ENCODE measurements around the gene DHCR7. TPM values are rescaled to one million over a fixed set of nuclear protein-coding genes. Genes with fewer than 3 reads are reported as not detected.

The DHCR7 gene
- polyA plus RNA-seq, 1 of the 3 experiments (the other 2 are of a cell fraction): 21.4 TPM

- H3K4me1 ChIP-seq (ENCODE audit: control insufficient read depth in 1 of 2, insufficient read depth in 2 of 2, low read depth in 1 of 2, low read length in 1 of 2): no peaks in the 10 kb centered on the region
- WGBS (ENCODE audit: low lambda C conversion rate): 95% methylated on average over 9 of the region's 9 CpGs
- H2AFZ ChIP-seq (ENCODE audit: low read depth): no peak overlapping the region
- H3K9me2 ChIP-seq: no peaks in the 10 kb centered on the region
- H3K4me2 ChIP-seq: no peak overlapping the region
- H3K79me2 ChIP-seq (ENCODE audit: insufficient read depth): no peaks in the 10 kb centered on the region; the same call in 1 of the 2 replicates
- TF ChIP-seq FOXM1 (IDR thresholded peaks at IDR 0.05; ENCODE audit: low read depth) (no peak), ELF1 (IDR thresholded peaks at IDR 0.05) (no peak), IRF3 (IDR thresholded peaks at IDR 0.05; ENCODE audit: low read depth, low read length) (no peak), MEF2A (IDR thresholded peaks at IDR 0.05; ENCODE audit: borderline replicate concordance, low read depth) (no peak), CHD2 (IDR thresholded peaks at IDR 0.05; ENCODE audit: low read length, partially characterized antibody) (no peak), NFIC (IDR thresholded peaks at IDR 0.05; ENCODE audit: borderline replicate concordance) (no peak), RCOR1 (IDR thresholded peaks at IDR 0.05; ENCODE audit: low read length) (no peak), POLR2AphosphoS5 (IDR thresholded peaks at IDR 0.05; ENCODE audit: low read depth, low read length) (no peak), NRF1 (IDR thresholded peaks at IDR 0.05; ENCODE audit: low read depth, low read length) (no peak), FOSL2 (IDR thresholded peaks at IDR 0.05; ENCODE audit: borderline replicate concordance, low read depth) (no peak), FOXJ3 (CRISPR knock-in tag; IDR thresholded peaks at IDR 0.05) (no peak)
- TF ChIP-seq, protein P1, sequence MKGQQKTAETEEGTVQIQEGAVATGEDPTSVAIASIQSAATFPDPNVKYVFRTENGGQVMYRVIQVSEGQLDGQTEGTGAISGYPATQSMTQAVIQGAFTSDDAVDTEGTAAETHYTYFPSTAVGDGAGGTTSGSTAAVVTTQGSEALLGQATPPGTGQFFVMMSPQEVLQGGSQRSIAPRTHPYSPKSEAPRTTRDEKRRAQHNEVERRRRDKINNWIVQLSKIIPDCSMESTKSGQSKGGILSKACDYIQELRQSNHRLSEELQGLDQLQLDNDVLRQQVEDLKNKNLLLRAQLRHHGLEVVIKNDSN (IDR thresholded peaks at IDR 0.05; ENCODE audit: borderline replicate concordance, low read depth): no peak
- TF ChIP-seq, protein P2, sequence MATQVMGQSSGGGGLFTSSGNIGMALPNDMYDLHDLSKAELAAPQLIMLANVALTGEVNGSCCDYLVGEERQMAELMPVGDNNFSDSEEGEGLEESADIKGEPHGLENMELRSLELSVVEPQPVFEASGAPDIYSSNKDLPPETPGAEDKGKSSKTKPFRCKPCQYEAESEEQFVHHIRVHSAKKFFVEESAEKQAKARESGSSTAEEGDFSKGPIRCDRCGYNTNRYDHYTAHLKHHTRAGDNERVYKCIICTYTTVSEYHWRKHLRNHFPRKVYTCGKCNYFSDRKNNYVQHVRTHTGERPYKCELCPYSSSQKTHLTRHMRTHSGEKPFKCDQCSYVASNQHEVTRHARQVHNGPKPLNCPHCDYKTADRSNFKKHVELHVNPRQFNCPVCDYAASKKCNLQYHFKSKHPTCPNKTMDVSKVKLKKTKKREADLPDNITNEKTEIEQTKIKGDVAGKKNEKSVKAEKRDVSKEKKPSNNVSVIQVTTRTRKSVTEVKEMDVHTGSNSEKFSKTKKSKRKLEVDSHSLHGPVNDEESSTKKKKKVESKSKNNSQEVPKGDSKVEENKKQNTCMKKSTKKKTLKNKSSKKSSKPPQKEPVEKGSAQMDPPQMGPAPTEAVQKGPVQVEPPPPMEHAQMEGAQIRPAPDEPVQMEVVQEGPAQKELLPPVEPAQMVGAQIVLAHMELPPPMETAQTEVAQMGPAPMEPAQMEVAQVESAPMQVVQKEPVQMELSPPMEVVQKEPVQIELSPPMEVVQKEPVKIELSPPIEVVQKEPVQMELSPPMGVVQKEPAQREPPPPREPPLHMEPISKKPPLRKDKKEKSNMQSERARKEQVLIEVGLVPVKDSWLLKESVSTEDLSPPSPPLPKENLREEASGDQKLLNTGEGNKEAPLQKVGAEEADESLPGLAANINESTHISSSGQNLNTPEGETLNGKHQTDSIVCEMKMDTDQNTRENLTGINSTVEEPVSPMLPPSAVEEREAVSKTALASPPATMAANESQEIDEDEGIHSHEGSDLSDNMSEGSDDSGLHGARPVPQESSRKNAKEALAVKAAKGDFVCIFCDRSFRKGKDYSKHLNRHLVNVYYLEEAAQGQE (IDR thresholded peaks at IDR 0.05; ENCODE audit: low read depth, low read length): no peak
- TF ChIP-seq, protein P3, sequence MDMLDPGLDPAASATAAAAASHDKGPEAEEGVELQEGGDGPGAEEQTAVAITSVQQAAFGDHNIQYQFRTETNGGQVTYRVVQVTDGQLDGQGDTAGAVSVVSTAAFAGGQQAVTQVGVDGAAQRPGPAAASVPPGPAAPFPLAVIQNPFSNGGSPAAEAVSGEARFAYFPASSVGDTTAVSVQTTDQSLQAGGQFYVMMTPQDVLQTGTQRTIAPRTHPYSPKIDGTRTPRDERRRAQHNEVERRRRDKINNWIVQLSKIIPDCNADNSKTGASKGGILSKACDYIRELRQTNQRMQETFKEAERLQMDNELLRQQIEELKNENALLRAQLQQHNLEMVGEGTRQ (IDR thresholded peaks at IDR 0.05; ENCODE audit: borderline replicate concordance, low read depth, low read length): no peak
- TF ChIP-seq, protein P4, sequence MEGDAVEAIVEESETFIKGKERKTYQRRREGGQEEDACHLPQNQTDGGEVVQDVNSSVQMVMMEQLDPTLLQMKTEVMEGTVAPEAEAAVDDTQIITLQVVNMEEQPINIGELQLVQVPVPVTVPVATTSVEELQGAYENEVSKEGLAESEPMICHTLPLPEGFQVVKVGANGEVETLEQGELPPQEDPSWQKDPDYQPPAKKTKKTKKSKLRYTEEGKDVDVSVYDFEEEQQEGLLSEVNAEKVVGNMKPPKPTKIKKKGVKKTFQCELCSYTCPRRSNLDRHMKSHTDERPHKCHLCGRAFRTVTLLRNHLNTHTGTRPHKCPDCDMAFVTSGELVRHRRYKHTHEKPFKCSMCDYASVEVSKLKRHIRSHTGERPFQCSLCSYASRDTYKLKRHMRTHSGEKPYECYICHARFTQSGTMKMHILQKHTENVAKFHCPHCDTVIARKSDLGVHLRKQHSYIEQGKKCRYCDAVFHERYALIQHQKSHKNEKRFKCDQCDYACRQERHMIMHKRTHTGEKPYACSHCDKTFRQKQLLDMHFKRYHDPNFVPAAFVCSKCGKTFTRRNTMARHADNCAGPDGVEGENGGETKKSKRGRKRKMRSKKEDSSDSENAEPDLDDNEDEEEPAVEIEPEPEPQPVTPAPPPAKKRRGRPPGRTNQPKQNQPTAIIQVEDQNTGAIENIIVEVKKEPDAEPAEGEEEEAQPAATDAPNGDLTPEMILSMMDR (IDR thresholded peaks at IDR 0.05): no peak
- no peak overlapping the region for H3K27ac ChIP-seq (ENCODE audit: low read depth in 2 of 2, low read length in 1 of 2)
- H3F3A ChIP-seq (replicated peaks; ENCODE audit: insufficient read depth): no peaks in the 10 kb centered on the region
- H3K36me3 ChIP-seq (replicated peaks in 1 of 2; ENCODE audit: control insufficient read depth in 1 of 2, insufficient read depth in 2 of 2, low read length in 1 of 2): peaks cover 14 to 47% of the 10 kb centered on the region in 2 experiments
- POLR2A ChIA-PET: no interaction called here
- CTCF ChIA-PET: interaction anchor here (0.7 kb wide), 1 partner anchor 40 kb away, joined by 3 read pairs; no protein-coding TSS in a partner anchor
- no peak overlapping the region for H3K9ac ChIP-seq
- H3K9me3 ChIP-seq: no peaks in the 10 kb centered on the region
- H3K4me3 ChIP-seq (ENCODE audit: low read depth in 2 of 2, low read length in 1 of 2): no peak overlapping the region
- no peaks in the 10 kb centered on the region for H4K20me1 ChIP-seq (ENCODE audit: insufficient read depth)
- no peak for DNase-seq
- no peaks in the 10 kb centered on the region for H3K27me3 ChIP-seq (ENCODE audit: insufficient read depth)
These were observed 18.2 kb upstream of the DHCR7 start for GRCh38 chr11:71466358-71466757.
